Measurements from ENCODE around the gene RHOF. TPM values are rescaled to one million over a fixed set of nuclear protein-coding genes. Genes with fewer than 3 reads are reported as not detected.

The RHOF gene
- total and polyA plus RNA-seq, 2 of the 13 experiments (the other 11 are each of a cell fraction or from before 2014, with no cell fraction given) = 14.6 to 32.2 TPM

- TF ChIP-seq ZNF687 (CRISPR knock-in tag; IDR thresholded peaks at IDR 0.05) = peak; percentile 33
- TF ChIP-seq FOXA3 (CRISPR knock-in tag; IDR thresholded peaks at IDR 0.05) = 0 out of 2 replicates have a peak, but pooled peaks have one; percentile 7
- TF ChIP-seq ZNF580 (CRISPR knock-in tag; IDR thresholded peaks at IDR 0.05; ENCODE audit: borderline replicate concordance, low read depth) = 0 out of 2 replicates have a peak, but pooled peaks have one; percentile 10
- TF ChIP-seq ARID5B (CRISPR knock-in tag; IDR thresholded peaks at IDR 0.05) = peak; percentile 30; the same call in 1 of the 2 replicates
- TF ChIP-seq ZBTB10 (CRISPR knock-in tag; IDR thresholded peaks at IDR 0.05; ENCODE audit: borderline replicate concordance) = peak; percentile 9; the same call in 1 of the 2 replicates
- TF ChIP-seq ZNF451 (CRISPR knock-in tag; IDR thresholded peaks at IDR 0.05) = peak; percentile 54; the same call in 1 of the 2 replicates
- peak; percentile 31 for TF ChIP-seq BCL6 (CRISPR knock-in tag; IDR thresholded peaks at IDR 0.05)
- no peak for TF ChIP-seq FOXA1 (IDR thresholded peaks at IDR 0.05)
- no peak for TF ChIP-seq FOXA1 (CRISPR knock-in tag; IDR thresholded peaks at IDR 0.05)
- no peak for TF ChIP-seq MTF2 (CRISPR knock-in tag; IDR thresholded peaks at IDR 0.05; ENCODE audit: borderline replicate concordance)
- TF ChIP-seq ZGPAT (CRISPR knock-in tag; IDR thresholded peaks at IDR 0.05) = peak; percentile 24; the same call in 1 of the 2 replicates
- 0 out of 2 replicates have a peak, but pooled peaks have one; percentile 15 for TF ChIP-seq DRAP1 (CRISPR knock-in tag; IDR thresholded peaks at IDR 0.05)
- TF ChIP-seq ZNF619 (CRISPR knock-in tag; IDR thresholded peaks at IDR 0.05) = 0 out of 2 replicates have a peak, but pooled peaks have one; percentile 41
- TF ChIP-seq ZNF761 (CRISPR knock-in tag; conservative IDR thresholded peaks at IDR 0.05) = peak; percentile 3; the same call in 1 of the 2 replicates
- TF ChIP-seq ZNF607 (CRISPR knock-in tag; IDR thresholded peaks at IDR 0.05; ENCODE audit: borderline replicate concordance) = peak; percentile 14; the same call in 1 of the 2 replicates
Observed at GRCh38 chr12:121792607-121793439, 665 bp downstream of the RHOF start (continued).

Data from HepG2 (cell line).